Mesendoderm (in vitro differentiated cells): ENCODE results near the gene NDUFAF7.

Experiments
- DNase-seq: peaks from one replicate; pipeline ENCODE4 v3.0.0; 2013
- H2AK5ac ChIP-seq: 2 replicates; pipeline ENCODE4 v1.6.1; 2013; ENCODE audit warnings: low read length, inconsistent platforms
- H2BK120ac ChIP-seq: 2 replicates; pipeline ENCODE4 v1.6.1; 2013; ENCODE audit warnings: low read depth, mild to moderate bottlenecking, low read length, moderate library complexity, mixed read lengths
- H2BK15ac ChIP-seq: replicated peaks from 2 replicates; pipeline ENCODE4 v1.6.1; 2013; ENCODE audit warnings: low read depth, mild to moderate bottlenecking, moderate library complexity
- H2BK5ac ChIP-seq: 2 replicates; pipeline ENCODE4 v1.6.1; 2013; ENCODE audit warnings: low read length, inconsistent platforms
- H3K18ac ChIP-seq: 2 replicates; pipeline ENCODE4 v1.6.1; 2013; ENCODE audit warnings: mild to moderate bottlenecking, low read length, mixed read lengths
- H3K23ac ChIP-seq: one replicate; pipeline ENCODE4 v1.6.1; 2013; ENCODE audit warnings: low read length
- H3K27ac ChIP-seq: 2 replicates; pipeline ENCODE4 v1.5.1; 2013; ENCODE audit warnings: low read depth, mild to moderate bottlenecking, inconsistent platforms, low read length, moderate library complexity
- H3K27me3 ChIP-seq: 2 replicates; pipeline ENCODE4 v1.6.1; 2013; ENCODE audit warnings: low read length, control low read depth, mild to moderate bottlenecking, inconsistent platforms; ENCODE audit not compliant: insufficient read depth, poor library complexity
- H3K36me3 ChIP-seq: 2 replicates; pipeline ENCODE4 v1.6.1; 2013; ENCODE audit warnings: low read length, inconsistent platforms; ENCODE audit not compliant: control insufficient read depth, insufficient read depth
- H3K4ac ChIP-seq: one replicate; pipeline ENCODE4 v1.6.1; 2013; ENCODE audit warnings: low read depth, mild to moderate bottlenecking, low read length, moderate library complexity
- H3K4me1 ChIP-seq: 2 replicates; pipeline ENCODE4 v1.6.1; 2013; ENCODE audit warnings: low read depth, low read length, inconsistent platforms; ENCODE audit not compliant: control insufficient read depth
- H3K4me2 ChIP-seq: 2 replicates; pipeline ENCODE4 v1.6.1; 2013; ENCODE audit warnings: low read length
- H3K4me3 ChIP-seq: 2 replicates; pipeline ENCODE4 v1.5.1; 2013; ENCODE audit warnings: mild to moderate bottlenecking, low read length
- H3K56ac ChIP-seq: one replicate; pipeline ENCODE4 v1.6.1; 2013; ENCODE audit warnings: low read length
- H3K79me1 ChIP-seq: 2 replicates; pipeline ENCODE4 v1.6.1; 2013; ENCODE audit warnings: low read length, inconsistent platforms
- H3K79me2 ChIP-seq: 2 replicates; pipeline ENCODE4 v1.6.1; 2013; ENCODE audit warnings: mild to moderate bottlenecking, low read length; ENCODE audit not compliant: control insufficient read depth, insufficient read depth
- H3K9ac ChIP-seq: 2 replicates; pipeline ENCODE4 v1.6.1; 2013; ENCODE audit warnings: low read length, inconsistent platforms
- H4K5ac ChIP-seq: one replicate; pipeline ENCODE4 v1.6.1; 2013; ENCODE audit warnings: low read length
- H4K8ac ChIP-seq: one replicate; pipeline ENCODE4 v1.6.1; 2013; ENCODE audit warnings: low read depth, mild to moderate bottlenecking, control low read depth, low read length, moderate library complexity
- WGBS: extraction: QIAGEN DNeasy Blood & Tissue Kit; methylation state at CpG from one replicate; pipeline ENCODE4 v1.1.7; 2013; ENCODE audit warnings: low lambda C conversion rate, missing lambda C conversion rate; ENCODE audit not compliant: insufficient coverage; ENCODE audit errors: extremely low coverage; 5-methylcytosine and 5-hydroxymethylcytosine counted together

NDUFAF7 gene

DNA sequence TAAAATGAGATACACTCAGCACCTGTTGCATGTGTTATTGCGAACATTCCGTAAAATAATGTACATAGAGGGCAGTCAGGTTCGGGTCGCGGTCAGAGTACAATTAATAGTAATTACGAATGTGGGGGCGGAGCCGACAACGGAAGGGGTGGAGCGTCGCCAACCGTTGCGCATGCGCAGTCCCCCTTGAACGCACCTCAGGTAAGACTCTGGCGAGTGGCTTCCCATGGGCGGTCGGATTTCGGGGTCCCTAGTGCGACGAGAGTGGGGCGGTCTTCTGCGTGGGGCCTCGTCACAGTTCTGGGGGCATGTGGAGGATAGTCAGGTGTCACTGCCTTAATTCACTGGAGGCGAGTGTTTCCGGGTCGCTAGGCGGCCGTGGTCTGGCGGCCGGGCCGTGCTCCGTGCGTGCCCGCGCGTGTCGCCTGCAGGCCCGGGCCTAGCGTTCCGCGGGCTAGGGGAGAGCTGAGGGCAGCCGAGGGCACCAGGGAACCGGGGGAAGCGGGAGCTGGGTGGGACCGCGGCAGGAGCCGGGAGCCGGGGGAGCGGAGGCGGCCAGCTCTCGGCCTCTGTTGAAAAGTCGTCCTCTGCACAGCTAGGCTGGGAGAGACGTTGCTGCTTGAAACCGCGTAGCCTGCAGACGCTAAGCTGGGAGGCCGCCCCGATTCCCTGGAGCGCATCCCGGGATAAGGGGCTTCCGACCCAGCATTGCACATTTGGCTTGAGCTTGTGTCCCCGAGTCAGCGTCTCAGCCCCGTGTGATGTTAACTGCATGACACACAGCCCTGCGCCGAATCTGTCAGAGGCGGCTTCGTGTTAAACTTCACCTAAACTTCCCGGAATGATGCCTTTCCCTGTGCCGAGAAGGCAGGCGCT, 34.9 kb upstream of the NDUFAF7 start, which contains the start of gene CEBPZOS:
Gene CEBPZOS (plus strand): TSS at position 177 of the 876 bp plus-strand sequence. CDS start 3,209 bp downstream, outside the sequence.
- peak within 1 kb of the TSS; percentile 41 for H3K27ac ChIP-seq
- H4K8ac ChIP-seq = no peak within 1 kb of the TSS
- WGBS = no CpG with 5 or more reads among the region's 72 CpGs
- H4K5ac ChIP-seq = peak within 1 kb of the TSS; percentile 60
- peak within 1 kb of the TSS; percentile 58 for H2BK5ac ChIP-seq
- H3K36me3 ChIP-seq = no peaks in the 10 kb centered on the region
- H3K27me3 ChIP-seq = no peaks in the 10 kb centered on the region
- peak within 1 kb of the TSS; percentile 76 for H3K4me2 ChIP-seq
- peak within 1 kb of the TSS; percentile 74 for H3K4ac ChIP-seq
- no peak within 1 kb of the TSS for H2BK15ac ChIP-seq
- peak within 1 kb of the TSS; percentile 62 for H3K18ac ChIP-seq
- H3K4me1 ChIP-seq = no peaks in the 10 kb centered on the region
- H3K56ac ChIP-seq = peak within 1 kb of the TSS; percentile 95
- peak; percentile 77 for DNase-seq
- peak within 1 kb of the TSS; percentile 75 for H3K4me3 ChIP-seq
- H3K79me1 ChIP-seq = no peaks in the 10 kb centered on the region
- no peak within 1 kb of the TSS for H2AK5ac ChIP-seq
- peak within 1 kb of the TSS; percentile 90 for H3K9ac ChIP-seq
- peaks cover 5% of the 10 kb centered on the region for H3K79me2 ChIP-seq
- H2BK120ac ChIP-seq = no peak within 1 kb of the TSS
- peak within 1 kb of the TSS; percentile 69 for H3K23ac ChIP-seq

DNA sequence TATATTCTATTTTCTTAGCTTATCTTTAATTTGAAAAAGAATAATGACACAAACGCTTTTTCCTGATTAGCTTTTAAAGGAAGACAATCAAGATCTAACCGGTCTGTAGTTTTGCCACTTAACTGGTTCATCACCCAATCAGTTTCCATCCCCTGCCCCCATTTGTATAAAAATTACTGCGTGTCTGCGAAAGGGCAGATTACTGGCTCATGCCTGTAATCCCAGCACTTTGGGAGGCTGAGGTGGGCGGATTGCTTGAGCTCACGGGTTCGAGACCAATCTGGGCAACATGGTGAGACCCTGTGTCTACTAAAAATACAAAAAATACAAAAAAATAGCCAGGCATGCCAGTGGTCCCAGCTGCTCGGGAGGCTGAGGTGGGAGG, 32.8 kb upstream of the NDUFAF7 start:
- H3K56ac ChIP-seq = peak overlapping the region; percentile 44
- no peak overlapping the region for H4K5ac ChIP-seq
- no peak overlapping the region for H2BK5ac ChIP-seq
- no peaks in the 10 kb centered on the region for H3K4me1 ChIP-seq
- WGBS = no CpG with 5 or more reads among the region's 8 CpGs
- H3K79me2 ChIP-seq = peaks cover 7% of the 10 kb centered on the region
- peak overlapping the region; percentile 11 for H3K27ac ChIP-seq
- DNase-seq = no peak
- peak overlapping the region; percentile 16 for H3K9ac ChIP-seq
- H4K8ac ChIP-seq = no peak overlapping the region
- H3K27me3 ChIP-seq = no peaks in the 10 kb centered on the region
- peak overlapping the region; percentile 65 for H2BK120ac ChIP-seq
- peak overlapping the region; percentile 75 for H3K18ac ChIP-seq
- H2AK5ac ChIP-seq = no peak overlapping the region
- H3K4me2 ChIP-seq = no peak overlapping the region
- H3K23ac ChIP-seq = no peak overlapping the region
- no peaks in the 10 kb centered on the region for H3K79me1 ChIP-seq
- H2BK15ac ChIP-seq = no peak overlapping the region
- H3K4me3 ChIP-seq = no peak overlapping the region
- peak overlapping the region; percentile 55 for H3K4ac ChIP-seq
- peaks cover 4% of the 10 kb centered on the region for H3K36me3 ChIP-seq

DNA sequence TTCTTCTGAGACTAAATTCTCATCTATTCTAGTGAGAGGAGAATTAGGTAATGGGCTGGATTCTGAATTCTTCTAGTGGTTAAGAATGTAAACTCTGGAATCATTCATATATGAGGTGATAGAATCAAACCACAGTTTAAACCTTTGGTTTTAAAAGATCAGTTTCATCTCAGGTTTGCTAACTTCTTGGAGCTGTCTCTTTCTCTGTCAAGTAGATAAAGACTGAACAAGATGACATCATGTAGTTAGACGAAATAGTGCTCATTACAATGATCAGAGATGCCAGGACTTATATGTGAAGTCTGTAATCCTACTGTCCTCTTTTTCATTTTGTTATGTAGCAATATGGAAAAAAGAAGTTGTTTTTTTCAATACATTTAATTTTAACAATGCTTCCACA, 30.2 kb upstream of the NDUFAF7 start:
- no peak overlapping the region for H3K4me3 ChIP-seq
- H3K23ac ChIP-seq = no peak overlapping the region
- peaks cover 8% of the 10 kb centered on the region for H3K79me2 ChIP-seq
- no peak overlapping the region for H2BK15ac ChIP-seq
- H2BK120ac ChIP-seq = no peak overlapping the region
- no peaks in the 10 kb centered on the region for H3K79me1 ChIP-seq
- H3K27ac ChIP-seq = no peak overlapping the region
- H3K27me3 ChIP-seq = no peaks in the 10 kb centered on the region
- peaks cover 2% of the 10 kb centered on the region for H3K4me1 ChIP-seq
- H3K9ac ChIP-seq = no peak overlapping the region
- H3K36me3 ChIP-seq = peaks cover 5% of the 10 kb centered on the region
- no peak overlapping the region for H3K4me2 ChIP-seq
- no peak overlapping the region for H3K18ac ChIP-seq
- DNase-seq = no peak
- WGBS = no CpG with 5 or more reads among the region's 1 CpG
- no peak overlapping the region for H3K56ac ChIP-seq
- no peak overlapping the region for H4K5ac ChIP-seq
- no peak overlapping the region for H2AK5ac ChIP-seq
- no peak overlapping the region for H4K8ac ChIP-seq
- H3K4ac ChIP-seq = no peak overlapping the region
- no peak overlapping the region for H2BK5ac ChIP-seq

DNA sequence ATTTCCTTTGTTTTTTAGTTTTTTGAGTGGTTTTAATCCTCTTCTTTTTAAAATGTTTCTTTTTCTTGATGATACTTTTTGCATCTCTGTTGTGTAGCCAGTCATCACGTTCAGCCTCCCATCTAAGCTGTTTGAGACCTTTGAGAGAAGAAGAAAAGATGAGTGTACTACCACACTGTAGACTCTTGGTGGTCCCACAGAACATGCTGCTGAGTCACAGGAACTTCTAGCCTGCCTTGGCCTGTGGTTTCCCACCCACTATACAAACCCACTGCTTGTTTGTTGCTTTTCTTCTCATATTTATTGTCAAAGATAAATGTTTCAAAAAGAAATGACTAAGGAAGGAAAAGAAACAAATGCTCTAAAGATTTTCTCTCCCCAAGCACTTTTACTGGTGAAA, 29.7 kb upstream of the NDUFAF7 start:
- H2BK15ac ChIP-seq = no peak overlapping the region
- H3K4me2 ChIP-seq = no peak overlapping the region
- H3K9ac ChIP-seq = no peak overlapping the region
- H3K23ac ChIP-seq = no peak overlapping the region
- H3K36me3 ChIP-seq = peaks cover 5% of the 10 kb centered on the region
- peaks cover 8% of the 10 kb centered on the region for H3K79me2 ChIP-seq
- H3K4ac ChIP-seq = no peak overlapping the region
- no peak overlapping the region for H2BK5ac ChIP-seq
- no peak overlapping the region for H3K18ac ChIP-seq
- no peak overlapping the region for H2BK120ac ChIP-seq
- H4K5ac ChIP-seq = no peak overlapping the region
- no peaks in the 10 kb centered on the region for H3K27me3 ChIP-seq
- no peak overlapping the region for H2AK5ac ChIP-seq
- H3K27ac ChIP-seq = no peak overlapping the region
- no peak overlapping the region for H3K56ac ChIP-seq
- no peak overlapping the region for H4K8ac ChIP-seq
- peaks cover 2% of the 10 kb centered on the region for H3K4me1 ChIP-seq
- H3K4me3 ChIP-seq = no peak overlapping the region
- H3K79me1 ChIP-seq = no peaks in the 10 kb centered on the region
- WGBS = no CpG with 5 or more reads among the region's 1 CpG
- DNase-seq = no peak

DNA sequence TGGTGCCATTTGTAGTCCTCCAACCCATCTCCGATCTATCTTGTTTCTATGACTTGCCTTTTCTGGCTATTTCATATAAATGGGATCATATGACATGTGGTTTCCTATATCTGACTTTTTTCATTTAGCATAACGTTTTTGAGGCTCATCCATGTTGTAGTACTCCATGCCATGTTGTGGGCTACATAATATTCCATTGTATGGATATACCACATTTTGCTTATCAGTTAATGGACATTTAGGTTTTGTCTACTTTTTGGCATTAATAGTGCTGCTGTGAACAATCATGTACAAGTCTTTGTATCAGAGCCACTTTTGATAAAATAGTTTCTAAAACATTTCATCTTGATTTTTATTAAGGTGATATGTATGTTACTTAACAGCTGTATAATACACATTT, 27.8 kb upstream of the NDUFAF7 start:
- H2BK120ac ChIP-seq = no peak overlapping the region
- no peak overlapping the region for H3K18ac ChIP-seq
- no peaks in the 10 kb centered on the region for H3K79me1 ChIP-seq
- H3K27ac ChIP-seq = no peak overlapping the region
- peaks cover 2% of the 10 kb centered on the region for H3K4me1 ChIP-seq
- H3K4me2 ChIP-seq = no peak overlapping the region
- no peak overlapping the region for H3K9ac ChIP-seq
- WGBS = no CpG with 5 or more reads among the region's 2 CpGs
- peaks cover 9% of the 10 kb centered on the region for H3K79me2 ChIP-seq
- H2BK5ac ChIP-seq = no peak overlapping the region
- no peak overlapping the region for H4K8ac ChIP-seq
- H3K56ac ChIP-seq = no peak overlapping the region
- no peak overlapping the region for H2BK15ac ChIP-seq
- H3K4ac ChIP-seq = no peak overlapping the region
- peak overlapping the region; percentile 7 for H3K4me3 ChIP-seq
- H3K27me3 ChIP-seq = no peaks in the 10 kb centered on the region
- no peak overlapping the region for H2AK5ac ChIP-seq
- no peak overlapping the region for H4K5ac ChIP-seq
- DNase-seq = no peak
- no peak overlapping the region for H3K23ac ChIP-seq
- H3K36me3 ChIP-seq = peaks cover 5% of the 10 kb centered on the region
